HG02623 (cell line): Measurements from ENCODE around the gene PRSS1.
A peak's percentile ranks its signal among the peaks of the same experiment; 100 is the strongest.
"Not testable (repeated sequence)": the region's sequence is repeated elsewhere in the genome, so short reads cannot be mapped to it uniquely, and the experiment has no call there.

Experiments
- ATAC-seq: cut with Tn5 transposase; IDR thresholded peaks from one replicate; pipeline ENCODE4 v1.9.1; 2021; ENCODE audit warnings: moderate library complexity; ENCODE audit not compliant: unreplicated experiment

Gene PRSS1

DNA sequence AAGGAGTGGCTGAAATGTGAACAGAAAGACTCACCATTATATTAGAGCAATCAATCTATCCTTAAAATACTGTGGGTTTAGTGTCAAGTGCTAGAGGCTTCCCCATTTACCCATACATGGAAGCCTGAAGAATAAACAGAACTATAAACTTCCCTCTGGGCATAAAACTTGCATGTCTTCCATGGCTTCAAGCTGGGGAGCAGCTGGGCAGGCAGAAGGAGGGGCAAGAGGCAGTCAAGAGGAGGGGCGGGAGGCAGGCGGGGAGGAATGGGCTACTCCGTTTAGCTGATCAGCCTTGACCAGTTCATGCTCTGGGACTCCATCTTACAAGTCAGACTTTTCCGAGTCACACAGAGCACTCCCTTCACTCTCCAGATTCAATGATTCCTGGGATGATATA lies 3.5 kb upstream of the PRSS1 start:
- ATAC-seq = no peak

DNA sequence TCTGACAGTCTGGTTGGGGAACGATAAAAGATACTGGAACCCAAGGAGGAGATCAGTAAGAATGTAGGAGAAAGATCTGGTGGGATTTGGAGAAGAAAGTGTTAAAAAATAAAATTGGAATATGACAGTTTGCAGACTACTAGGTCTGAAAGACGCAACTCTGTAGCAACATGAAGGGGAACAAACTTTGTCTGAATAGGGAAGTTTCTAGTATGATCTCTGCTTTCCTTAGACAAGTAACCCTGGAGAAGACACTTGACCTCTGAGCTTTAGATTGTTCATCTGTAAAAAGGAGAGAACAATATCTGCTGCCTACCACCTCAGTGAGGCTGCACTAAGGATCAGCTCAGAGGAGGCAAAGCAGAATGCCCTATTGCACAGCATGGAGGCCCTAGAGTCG lies 3.0 kb upstream of the PRSS1 start:
- ATAC-seq = no peak

DNA sequence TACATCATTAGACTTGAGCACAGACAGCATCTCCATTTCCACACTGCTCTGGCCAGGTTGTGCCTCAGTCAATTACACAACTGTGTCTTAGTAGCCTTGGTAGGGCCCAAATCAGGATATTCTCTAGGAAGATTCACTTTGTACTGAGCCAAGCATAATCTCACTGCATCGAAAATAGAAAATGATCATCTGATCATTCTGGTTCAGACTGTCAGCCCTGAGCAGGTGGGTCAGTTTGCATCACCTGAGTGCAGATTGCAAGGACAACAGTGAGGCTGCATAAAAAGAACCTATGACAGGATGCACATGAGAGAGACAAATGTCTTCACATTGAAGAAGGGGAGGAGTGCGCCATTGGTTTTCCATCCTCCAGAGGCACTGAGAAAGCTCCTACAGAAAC lies 862 bp upstream of the PRSS1 start:
- ATAC-seq = not testable (repeated sequence)

DNA sequence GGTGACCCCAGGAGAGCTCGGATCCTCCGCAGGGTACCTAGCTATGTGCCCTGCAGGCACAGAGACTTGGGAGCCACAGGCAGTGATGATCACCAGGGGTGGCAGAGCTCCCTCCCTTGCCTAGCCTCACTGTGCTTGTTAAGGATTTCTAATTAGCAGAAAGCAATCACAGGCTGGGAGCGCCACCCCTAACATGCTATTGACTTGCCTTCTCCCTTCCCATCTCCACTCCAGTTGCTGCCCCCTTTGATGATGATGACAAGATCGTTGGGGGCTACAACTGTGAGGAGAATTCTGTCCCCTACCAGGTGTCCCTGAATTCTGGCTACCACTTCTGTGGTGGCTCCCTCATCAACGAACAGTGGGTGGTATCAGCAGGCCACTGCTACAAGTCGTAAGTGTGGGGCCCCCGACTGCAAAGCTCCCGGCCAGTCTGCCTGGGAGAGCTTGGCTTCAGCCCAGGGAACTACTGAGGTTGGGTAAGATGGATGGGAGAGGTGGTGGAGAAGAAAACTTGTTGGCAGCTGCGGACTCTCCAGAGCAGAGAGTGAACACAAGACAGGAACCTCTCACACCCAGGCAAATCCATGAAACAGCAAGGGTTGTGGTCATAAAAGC lies 1.2 kb downstream of the PRSS1 start:
- ATAC-seq = no peak

DNA sequence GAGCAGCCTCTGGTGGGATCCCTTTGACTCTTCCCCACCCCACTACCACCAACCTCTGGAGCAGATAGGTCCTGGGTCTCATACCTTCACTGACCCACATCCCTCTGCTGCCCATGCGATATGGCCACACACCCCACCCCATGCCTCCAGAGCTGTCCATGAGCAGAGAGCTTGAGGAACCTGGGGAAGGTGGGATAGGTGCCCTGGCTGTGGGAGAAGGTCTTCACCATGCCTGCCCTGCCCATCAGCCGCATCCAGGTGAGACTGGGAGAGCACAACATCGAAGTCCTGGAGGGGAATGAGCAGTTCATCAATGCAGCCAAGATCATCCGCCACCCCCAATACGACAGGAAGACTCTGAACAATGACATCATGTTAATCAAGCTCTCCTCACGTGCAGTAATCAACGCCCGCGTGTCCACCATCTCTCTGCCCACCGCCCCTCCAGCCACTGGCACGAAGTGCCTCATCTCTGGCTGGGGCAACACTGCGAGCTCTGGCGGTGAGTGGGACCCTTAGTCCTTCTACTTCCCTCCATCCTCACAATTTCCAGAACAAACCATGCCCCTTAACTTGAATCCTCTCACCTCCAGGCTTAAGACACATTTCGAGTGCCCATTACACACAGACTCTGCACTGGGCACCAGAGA lies 2.4 kb downstream of the PRSS1 start:
- not testable (repeated sequence) for ATAC-seq

DNA sequence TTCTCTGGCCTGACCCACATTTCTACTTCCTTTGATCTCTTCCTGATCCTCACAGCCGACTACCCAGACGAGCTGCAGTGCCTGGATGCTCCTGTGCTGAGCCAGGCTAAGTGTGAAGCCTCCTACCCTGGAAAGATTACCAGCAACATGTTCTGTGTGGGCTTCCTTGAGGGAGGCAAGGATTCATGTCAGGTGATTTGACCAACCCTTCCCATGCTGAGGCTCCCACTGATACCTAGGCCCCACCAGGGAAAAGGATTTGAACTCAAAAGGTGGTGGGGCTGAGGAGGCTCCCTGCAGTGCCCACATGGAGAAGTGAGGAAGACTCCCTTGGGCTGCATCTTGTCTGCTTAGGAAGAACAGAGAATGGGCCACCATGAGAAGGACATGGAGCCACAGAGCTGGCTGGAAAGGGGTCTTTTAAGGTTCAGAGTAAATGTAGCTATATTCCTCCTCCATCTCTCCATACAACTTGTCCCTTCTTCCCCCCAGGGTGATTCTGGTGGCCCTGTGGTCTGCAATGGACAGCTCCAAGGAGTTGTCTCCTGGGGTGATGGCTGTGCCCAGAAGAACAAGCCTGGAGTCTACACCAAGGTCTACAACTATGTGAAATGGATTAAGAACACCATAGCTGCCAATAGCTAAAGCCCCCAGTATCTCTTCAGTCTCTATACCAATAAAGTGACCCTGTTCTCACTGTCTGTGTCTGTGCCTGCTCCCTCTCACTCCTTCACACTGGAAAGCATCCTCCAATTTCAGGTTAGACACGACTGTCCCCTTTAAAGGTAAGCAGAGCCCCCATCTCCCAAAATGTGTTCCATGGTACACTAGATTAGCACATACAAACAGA lies 3.3 kb downstream of the PRSS1 start:
- no peak for ATAC-seq

DNA sequence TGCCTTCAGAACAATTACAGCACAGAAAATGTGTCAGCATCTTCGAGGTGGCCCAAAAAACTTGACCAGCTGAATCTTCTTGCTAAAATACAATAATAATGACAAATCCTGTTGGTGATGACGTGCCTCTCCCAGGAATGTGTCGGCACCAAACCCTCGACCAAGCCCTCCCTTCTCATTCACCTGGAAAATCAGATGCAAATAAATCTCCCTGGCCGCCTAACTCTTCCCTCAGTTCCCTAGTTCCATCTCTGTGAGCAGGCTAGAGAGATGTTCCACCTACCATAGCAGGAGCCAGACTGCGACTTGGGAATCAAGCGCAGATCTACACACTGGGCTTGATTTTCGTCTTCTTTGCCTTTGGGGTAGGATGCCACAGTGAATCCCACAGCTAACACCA lies 4.1 kb downstream of the PRSS1 start:
- no peak for ATAC-seq

DNA sequence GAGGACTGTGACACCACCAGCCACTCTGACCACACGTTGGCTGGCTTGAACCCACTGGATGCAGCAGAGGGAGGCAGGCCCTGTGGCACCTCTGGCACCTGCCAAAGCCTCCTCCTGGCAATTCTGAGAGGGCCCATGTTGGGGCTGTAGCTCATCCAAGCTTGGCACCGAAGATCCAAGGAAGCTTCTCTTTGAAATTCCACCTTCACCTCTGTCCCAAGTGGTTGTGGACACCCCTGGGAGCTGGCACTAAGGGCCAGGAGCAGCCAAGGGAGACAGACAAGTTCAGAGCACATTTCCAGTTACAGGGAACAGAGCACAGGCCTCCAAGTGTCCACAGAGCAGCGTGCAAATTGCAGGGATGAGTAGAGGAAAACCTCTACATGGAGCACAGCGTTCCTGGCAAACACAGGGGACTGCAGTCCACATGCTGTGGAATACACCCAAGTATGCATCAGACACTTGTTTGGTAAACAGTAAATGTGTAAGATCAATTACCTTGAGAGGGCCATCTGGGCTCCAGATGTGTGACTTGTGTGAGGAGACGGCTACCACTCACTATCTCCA lies 4.7 kb downstream of the PRSS1 start:
- not testable (repeated sequence) for ATAC-seq

DNA sequence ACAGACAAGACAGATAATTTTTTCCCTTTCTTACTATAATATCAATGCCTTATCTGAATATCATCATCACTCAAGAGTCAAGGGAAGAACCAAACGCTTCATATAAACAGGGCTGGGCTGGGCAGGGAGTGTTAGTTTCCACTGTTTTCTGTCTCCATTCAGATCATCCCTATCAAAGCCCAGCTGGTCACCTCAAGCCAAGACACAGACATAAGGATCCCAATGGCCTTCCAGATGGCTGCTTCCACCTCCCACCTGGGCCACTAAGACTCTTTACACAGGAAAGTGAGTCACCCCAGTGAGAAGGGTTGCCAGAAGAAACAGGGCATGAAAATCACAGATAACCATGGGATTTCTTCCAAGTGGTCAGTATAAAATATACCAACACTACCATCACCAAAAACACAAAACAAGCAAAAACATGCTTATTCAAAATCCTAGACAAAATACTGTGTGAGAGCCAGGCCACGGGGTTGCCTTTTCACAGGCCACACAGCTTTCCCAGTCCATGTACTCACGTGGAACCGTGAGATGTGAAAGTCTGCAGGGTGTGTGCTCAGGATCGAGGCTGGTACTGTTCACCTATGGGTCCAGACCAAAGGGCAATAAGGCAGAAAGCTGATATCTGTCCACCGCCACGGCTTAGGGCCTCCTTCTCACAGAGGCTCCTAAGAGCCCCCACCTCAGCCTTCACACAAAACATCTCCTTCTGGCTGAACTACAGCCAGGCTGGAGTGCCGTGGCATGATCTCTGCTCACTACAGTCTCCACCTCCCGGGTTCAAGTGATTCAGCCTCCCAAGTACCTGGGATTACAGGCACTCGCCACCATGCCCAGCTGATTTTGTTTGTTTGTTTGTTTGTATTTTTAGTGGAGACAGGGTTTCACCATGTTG lies 5.7 kb downstream of the PRSS1 start:
- ATAC-seq = no peak

DNA sequence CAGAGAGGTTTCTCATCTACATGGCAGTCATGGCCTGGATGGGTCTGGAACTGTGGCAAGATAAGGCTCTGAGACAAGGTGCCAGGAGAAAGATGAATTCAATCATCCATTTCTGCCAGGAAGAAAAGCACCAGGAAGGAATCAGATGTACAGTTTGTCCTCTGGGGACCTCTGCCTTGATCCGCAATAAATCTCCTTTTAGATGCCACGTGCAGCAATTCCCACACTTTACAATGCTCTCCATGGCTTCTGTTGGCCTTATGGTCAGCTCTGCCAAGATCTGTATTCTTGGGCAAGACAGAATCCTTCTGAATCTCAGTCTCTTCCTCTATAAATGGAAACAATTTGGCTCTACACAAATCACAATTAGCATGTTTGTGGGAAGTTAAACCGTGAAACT lies 9.0 kb downstream of the PRSS1 start:
- not testable (repeated sequence) for ATAC-seq

DNA sequence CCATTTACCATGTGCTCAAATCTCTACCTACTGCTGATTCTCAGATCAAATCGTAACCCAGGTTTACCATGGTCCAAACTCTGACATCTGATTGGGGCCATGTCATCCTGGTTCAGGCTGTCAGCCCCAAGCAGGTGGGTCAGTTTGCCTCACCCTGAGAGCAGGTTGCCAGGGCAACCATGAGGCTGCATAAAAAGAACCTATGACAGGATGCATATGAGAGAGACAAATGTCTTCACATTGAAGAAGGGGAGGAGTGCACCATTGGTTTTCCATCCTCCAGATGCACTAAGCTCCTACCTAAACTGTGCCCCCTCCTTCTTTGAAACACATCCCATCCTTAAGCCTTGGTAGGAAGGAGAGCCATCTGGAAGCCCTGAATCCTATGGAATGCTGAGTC lies 10.2 kb downstream of the PRSS1 start:
- ATAC-seq = no peak

DNA sequence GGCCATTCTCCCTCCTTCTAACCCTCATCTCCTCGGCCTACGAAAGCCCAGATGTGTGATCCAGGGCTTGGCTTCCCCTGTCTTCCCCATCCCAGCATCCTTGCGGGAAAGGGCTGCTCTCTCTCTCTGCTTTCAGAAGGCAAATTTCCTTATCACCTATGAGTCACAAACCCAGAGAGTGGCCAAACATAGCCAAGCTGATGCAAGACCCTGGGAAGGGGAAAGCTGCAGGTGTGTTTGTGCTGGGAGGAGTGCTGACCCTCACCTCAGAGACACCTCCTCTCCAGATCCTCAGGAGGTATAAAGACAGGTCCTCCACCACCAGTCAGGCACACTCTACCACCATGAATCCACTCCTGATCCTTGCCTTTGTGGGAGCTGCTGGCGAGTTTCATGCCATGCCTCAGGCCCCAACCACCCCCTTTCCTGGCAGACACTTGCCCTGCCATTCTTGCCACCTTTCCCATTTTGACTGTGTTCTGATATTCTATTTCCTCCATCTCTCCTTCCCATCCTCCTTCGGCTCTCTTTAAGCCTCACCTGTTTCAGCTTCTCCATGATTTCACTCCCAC lies 10.9 kb downstream of the PRSS1 start:
- no peak for ATAC-seq

DNA sequence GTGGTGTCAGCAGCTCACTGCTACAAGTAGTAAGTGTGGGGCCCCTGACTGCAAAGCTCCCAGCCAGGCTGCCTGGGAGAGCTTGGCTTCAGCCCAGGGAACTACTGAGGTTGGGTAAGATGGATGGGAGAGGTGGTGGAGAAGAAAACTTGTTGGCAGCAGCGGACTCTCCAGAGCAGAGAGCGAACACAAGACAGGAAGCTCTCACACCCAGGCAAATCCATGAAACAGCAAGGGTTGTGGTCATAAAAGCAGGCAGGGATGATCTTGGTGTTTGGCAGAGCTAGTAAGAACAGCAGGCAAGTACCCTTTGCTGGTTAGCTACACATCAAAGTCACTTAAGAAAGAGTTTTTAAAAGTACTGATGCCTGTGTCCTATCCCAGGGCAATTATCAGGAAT lies 12.3 kb downstream of the PRSS1 start:
- not testable (repeated sequence) for ATAC-seq

DNA sequence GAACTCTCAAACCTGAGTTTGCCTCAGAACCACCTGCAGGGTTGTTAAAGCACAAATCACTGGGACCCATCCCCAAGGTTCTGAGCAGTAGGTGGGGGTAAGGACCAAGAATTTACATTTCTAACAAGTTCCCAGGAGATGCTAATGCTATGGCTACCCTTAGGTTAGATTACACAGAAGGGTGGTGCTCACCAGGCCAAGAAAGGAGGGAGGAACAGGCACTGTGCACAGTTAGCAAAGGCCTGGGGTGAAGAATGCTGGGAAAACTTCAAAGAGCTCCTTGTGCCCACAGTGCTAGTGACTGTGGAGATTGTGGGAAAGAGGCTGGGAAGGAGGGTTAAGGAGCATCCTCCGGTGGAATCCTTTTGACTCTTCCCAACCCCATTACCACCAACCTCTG lies 12.8 kb downstream of the PRSS1 start:
- ATAC-seq = no peak

DNA sequence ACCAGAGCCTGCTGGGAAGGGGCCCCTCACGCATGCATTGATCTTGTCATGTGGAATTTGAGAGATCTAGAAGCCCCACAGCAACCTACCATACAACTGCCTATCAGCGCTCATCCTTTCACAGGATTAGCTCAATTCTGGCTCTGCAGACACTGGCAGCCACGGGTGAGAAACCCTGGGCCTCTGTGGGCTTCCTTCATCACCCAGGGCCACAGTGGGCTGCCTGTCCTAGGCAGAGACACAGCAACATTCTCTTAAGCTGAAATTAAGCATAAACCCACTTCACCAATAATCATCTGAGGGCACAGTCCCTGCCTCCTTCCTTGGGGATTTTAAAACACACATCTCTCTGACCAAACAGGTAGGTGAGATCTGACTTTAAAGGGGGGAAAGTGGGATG lies 18.2 kb downstream of the PRSS1 start:
- ATAC-seq = no peak

DNA sequence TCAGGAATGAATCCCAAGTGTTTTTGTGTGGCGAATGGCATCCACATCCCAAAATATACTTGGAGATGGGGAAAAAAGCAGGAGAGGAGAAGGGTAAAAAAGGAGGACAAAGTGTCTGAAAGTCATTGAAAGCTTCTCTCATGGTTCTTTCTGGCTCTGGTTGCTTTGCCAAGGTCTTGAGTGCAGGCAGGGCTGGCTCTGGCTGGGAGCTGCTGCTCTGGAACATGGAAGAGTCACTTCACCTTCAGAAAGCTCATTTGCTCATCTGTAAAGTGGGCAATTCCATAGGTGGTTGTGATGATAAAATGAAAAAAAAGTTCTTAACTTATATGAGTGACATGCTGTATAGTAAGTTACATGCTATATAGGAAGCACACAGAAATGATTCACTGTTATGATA lies 18.6 kb downstream of the PRSS1 start:
- ATAC-seq = no peak

DNA sequence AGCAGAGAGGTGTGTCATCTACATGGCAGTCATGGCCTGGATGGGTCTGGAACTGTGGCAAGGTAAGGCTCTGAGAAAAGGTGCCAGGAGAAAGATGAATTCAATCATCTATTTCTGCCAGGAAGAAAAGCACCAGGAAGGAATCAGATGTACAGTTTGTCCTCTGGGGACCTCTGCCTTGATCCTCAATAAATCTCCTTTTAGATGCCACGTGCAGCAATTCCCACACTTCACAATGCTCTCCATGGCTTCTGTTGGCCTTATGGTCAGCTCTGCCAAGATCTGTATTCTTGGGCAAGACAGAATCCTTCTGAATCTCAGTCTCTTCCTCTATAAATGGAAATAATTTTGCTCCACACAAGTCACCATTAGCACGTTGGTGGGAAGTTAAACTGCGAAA lies 19.6 kb downstream of the PRSS1 start:
- ATAC-seq = not testable (repeated sequence)

DNA sequence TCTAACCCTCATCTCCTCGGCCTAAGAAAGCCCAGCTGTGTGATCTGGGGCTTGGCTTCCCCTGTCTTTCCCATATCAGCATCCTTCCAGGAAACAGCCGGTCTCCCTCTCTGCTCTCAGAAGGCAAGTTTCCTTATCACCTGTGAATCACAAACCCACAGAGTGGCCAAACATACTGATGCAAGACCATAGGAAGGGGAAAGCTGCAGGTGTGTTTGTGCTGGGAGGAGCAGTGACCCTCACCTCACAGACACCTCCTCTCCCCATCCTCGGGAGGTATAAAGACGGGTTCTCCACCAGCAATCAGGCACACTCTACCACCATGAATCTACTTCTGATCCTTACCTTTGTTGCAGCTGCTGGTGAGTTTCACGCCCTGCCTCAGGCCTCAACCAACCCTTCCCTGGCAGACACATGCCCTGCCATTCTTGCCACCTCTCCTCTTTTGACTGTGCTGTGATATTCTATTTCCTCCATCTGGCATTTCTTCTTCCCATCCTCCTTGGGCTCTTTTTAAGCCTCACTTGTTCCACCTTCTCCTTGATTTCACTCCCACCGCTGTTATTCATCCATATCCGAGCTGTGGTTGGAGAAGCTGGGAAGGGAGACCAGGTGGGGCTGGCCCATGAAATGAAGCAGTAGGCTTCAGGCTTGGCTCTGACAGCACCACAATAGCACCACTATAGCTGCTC lies 21.5 kb downstream of the PRSS1 start, which contains the start of gene PRSS2:
PRSS2 (plus strand) TSS at position 310 of the 692 bp plus-strand sequence; CDS start at position 323, 13 bp downstream.
- peak; percentile 11 for ATAC-seq

DNA sequence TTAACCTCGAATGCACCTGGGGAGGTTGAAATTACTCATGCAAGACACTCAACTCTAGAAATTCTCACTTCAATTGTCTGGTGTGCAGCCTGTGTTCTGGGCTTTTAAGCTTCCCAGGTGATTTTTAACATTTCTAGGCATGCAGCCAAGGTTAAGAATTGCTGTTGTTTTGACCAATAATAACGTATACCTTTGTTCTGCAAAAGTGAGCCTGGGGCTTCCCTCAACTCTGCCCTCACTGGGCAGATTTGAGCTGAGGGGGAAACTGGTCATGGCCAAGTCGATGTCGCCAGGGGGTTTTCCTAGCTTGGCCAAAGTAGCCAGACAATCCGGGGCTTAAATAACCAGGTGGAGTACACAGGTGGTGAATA lies 22.1 kb downstream of the PRSS1 start:
- ATAC-seq = peak; percentile 95

DNA sequence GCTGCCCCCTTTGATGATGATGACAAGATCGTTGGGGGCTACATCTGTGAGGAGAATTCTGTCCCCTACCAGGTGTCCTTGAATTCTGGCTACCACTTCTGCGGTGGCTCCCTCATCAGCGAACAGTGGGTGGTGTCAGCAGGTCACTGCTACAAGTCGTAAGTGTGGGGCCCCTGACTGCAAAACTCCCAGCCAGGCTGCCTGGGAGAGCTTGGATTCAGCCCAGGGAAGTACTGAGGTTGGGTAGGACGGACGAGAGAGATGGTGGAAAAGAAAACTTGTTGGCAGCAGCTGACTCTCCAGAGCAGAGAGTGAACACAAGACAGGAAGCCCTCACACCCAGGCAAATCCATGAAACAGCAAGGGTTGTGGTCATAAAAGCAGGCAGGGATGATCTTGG lies 22.8 kb downstream of the PRSS1 start:
- no peak for ATAC-seq
